ENCODE data around the gene FAM72B.
"Not testable (repeated sequence)": the region's sequence is repeated elsewhere in the genome, so short reads cannot be mapped to it uniquely, and the experiment has no call there.

GRCh38 chr1:121152788-121153187 lies 31.4 kb downstream of the FAM72B start:
- TF ChIP-seq POLR2A (IDR thresholded peaks at IDR 0.05; ENCODE audit: low read depth, low read length); POLR2AphosphoS5 (IDR thresholded peaks at IDR 0.05; ENCODE audit: low read depth, low read length); PAX5 (IDR thresholded peaks at IDR 0.05; ENCODE audit: insufficient read depth, low read length, severe bottlenecking); TAF1 (IDR thresholded peaks at IDR 0.05; ENCODE audit: low read depth, low read length): not testable (repeated sequence)
